WTC11 (cell line): ENCODE measurements around the gene TSC1.

Experiments used
- CTCF ChIP-seq: fragments of 200-600 bp; IDR thresholded peaks from 2 replicates; pipeline ENCODE4 v1.8.0; 2022; ENCODE audit warnings: antibody characterized with exemption
- ETV6 ChIP-seq: sonication (generic); formaldehyde crosslinking; IDR thresholded peaks from 2 replicates; pipeline ENCODE4 v1.8.1; 2022; ENCODE audit warnings: mild to moderate bottlenecking, missing genetic modification reagents
- JUN ChIP-seq: sonication (generic); formaldehyde crosslinking; IDR thresholded peaks from 2 replicates; pipeline ENCODE4 v1.8.0; 2023; ENCODE audit warnings: mild to moderate bottlenecking, missing genetic modification reagents

GRCh38 chr9:132969783-132970182 is 25.4 kb upstream of the TSC1 start:
- TF ChIP-seq CTCF (no peak), ETV6 (no peak), JUN (CRISPR knock-in tag) (no peak)
